HG03571 (cell line): Measurements from ENCODE around the gene SAP30L.

Experiments
- ATAC-seq: cut with Tn5 transposase; IDR thresholded peaks from one replicate; pipeline ENCODE4 v1.9.1; 2021; ENCODE audit not compliant: unreplicated experiment

SAP30L gene

GRCh38 chr5:154479944-154480750, 34.4 kb downstream of the SAP30L start:
- no peak for ATAC-seq

DNA sequence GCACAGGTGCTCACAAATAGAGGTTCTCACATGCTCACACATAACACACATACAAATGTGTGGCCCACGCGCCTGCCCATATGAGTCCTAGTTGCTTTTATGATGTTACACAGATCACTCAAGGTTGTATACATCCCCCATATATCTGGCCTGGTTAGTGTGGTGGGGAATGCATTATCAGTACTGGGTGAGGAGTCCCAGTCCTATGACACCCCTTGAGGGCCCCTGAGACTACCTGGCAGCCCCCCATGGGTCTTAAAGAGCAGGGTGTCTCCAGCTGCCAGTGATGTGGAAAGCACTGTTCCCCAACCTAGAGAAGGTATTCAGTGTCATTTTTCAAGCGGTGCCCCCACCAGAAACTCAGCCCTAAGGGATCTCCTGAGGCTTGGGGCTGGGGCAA, 35.0 kb downstream of the SAP30L start:
- no peak for ATAC-seq

- no peak for ATAC-seq
Observed at GRCh38 chr5:154481584-154482381, 36.0 kb downstream of the SAP30L start.

DNA sequence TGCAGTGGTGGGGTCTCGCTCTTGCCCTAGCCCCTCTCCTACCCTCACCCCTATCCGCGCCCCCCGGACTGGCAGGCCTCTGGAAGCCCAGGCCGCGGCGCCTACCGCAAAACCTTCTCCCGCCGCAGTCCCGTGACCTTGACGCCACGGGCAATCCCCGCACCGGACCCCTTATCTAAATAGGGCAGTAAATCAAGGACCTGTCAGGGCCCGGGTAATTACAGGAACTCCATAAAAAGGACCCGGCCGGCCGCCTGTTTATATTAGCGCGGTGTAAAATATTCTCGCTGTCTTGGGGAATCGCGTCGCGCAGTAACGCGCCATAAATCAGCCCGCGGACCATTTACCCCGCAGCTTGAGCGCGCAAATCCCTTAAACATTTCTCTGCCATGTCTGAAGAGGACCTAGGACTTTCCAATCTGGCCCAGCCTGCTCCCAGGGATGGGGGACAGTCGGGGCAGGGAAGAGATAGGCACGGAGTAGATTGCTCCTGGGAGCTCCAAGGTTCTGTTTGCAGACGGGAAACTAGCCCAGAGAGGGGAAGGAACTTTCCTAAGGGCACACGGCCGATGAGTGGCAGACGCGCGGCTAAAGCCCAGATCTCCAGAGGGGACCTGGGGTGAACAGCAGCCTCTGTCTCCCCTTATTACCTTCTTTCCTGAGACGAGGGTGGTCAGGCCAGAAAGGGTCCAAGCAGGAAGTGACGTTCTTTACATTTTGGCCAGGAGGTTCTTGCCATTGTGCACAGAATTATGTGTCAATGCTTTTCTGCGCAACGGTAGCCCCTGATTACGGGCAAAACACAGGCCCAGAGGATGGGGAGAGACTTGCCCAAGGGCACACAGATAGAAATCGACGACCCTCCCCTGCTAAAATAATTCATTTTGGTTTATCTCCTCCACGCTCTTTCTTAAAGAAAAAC, 37.0 kb downstream of the SAP30L start:
- no peak for ATAC-seq

- ATAC-seq: no peak
Observed at GRCh38 chr5:154483654-154484392, 38.0 kb downstream of the SAP30L start.

DNA sequence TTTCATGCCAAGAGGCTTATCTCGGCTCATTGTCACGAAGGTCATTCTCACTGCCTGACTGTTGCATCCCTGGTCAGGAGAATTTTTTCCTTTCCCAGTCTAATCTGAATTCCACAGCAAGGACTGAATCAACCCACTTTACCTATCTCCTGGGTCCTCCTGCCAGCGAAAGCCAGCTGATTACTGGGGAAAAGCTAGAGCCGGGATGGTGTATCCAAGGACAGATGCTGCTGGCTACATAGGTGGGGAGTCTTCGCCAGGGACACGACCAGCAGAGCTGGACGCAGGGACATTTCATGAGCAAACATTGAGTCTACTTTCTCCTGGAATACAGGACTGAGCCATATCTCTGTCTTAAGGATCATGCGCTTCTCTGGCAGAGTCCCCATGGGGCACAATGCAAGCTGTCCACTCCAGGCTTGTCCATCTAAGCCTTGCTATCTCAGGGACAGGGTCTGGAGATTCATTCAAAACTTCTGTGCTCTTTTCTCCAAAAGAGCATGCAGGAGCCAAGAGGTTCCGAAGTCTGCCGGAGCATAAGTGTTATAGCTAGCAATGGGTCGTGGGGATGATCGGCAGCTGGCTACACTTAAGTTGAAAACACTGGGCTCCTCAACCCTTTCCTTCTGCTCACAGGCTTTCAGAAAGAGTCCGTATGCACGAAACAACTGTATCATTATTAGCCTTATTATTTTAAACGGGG, 38.7 kb downstream of the SAP30L start:
- ATAC-seq: no peak

GRCh38 chr5:154485096-154485491, 39.3 kb downstream of the SAP30L start:
- ATAC-seq: no peak

DNA sequence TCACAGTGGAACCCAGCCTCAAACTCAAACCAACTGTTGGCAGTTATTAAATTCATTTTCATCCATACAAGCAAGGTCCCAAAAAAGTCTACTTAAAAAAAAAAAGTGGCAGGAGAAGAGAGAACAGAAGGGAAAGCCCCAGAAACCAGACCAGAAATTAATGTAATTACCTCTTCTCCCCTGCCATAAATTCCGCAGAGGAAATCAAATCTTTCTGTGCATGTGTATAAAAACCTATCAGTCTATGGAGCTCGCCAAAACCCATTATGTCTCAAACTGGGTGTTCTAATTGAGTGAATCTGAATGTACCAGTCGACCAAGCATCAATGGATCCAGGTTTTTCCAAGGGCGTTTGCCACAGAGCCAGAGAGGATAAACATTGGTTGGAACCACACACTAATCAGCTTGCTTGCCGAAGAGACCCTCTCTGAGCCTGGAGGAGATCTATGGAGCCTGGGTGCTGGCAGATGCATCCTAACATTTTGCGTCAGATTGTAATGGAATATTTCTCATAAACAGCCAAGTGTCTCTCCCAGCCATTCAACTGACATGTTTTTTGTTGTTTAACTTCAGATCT, 40.1 kb downstream of the SAP30L start:
- no peak for ATAC-seq

DNA sequence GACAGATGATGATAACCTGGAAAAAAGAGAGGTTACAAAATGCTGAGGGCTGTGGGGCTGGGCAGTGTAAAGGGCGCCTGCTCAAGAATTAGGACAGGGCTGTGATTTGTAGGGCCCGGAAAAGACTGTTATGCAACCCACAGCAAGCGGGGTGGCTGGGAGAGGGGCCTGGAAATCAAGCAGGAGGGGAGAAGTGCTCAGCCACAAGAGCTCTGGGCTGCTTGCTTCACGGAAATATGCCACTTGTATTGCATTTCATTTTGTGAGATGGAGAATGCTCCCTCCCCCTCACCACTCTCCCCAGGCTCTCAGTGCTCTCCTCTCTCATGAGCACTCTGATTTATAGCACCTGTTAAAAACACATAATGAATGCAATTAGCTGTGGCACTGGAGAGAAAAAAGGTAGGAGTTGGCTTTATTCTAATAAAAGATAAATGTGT, 40.6 kb downstream of the SAP30L start:
- no peak for ATAC-seq

- ATAC-seq: peak; percentile 86
Observed at GRCh38 chr5:154487541-154487940, 41.7 kb downstream of the SAP30L start.

DNA sequence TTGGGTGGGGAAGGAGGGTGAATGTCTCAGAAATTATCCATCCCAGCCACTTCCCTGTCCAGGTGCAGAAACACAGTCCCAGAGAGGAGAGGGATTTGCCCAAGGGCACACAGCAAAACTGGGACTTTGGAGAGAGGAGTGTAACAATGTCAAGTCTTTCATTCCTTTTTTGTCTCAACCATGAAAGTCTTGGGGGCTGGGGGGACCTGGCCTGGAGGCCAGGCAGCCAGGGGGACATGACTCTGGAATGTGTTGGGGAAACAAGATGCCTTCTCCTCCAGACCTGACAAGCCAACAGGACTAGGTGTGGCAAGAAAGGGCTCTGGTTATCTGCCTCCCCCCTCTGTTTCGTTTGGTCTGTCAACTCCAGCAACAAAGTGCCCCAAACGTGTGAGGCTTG, 46.1 kb downstream of the SAP30L start:
- no peak for ATAC-seq

DNA sequence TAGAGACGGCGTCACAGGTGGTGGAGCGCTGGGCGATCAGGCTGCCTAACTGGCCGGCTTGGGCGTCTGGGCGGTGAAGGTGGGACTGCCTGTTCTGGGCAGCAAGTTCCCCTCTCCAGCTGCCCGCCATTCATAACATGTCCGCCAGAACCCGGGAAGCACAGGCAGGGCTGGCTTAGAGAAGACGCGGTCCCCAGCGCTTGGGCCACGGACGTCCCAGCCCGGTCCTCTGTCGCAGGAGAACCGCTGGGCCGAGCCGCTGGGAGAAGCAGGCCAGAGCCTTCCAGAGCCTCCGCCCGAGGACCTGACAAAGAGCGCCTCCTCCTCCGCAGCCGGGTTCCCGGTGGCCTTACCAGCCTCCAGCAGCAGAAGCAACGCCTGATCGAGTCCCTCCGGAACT, 47.5 kb downstream of the SAP30L start:
- ATAC-seq: no peak

GRCh38 chr5:154494036-154494435, 48.2 kb downstream of the SAP30L start:
- no peak for ATAC-seq

- no peak for ATAC-seq
Observed at GRCh38 chr5:154498591-154498990, 52.8 kb downstream of the SAP30L start.

GRCh38 chr5:154498994-154499393, 53.2 kb downstream of the SAP30L start:
- ATAC-seq: no peak

GRCh38 chr5:154501566-154501965, 55.8 kb downstream of the SAP30L start:
- no peak for ATAC-seq

- no peak for ATAC-seq
Observed at GRCh38 chr5:154502180-154502579, 56.4 kb downstream of the SAP30L start.

DNA sequence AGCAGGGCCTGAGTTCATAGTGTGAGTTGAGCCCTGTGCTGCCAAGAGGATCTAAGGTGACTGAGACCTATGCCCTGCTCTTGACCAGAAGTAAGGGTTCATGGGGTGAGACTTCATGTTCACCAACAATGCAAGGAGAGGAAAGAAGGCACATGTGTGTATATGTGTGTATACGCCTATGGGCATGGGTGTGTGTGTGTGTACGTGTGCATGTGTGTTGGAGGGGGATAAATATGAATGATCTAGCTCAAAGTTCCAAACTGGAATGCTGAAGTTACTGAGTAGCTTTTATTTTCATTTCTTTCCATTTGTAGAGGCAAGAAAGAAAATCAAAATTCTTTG, 57.9 kb downstream of the SAP30L start:
- ATAC-seq: no peak

- ATAC-seq: no peak
Observed at GRCh38 chr5:154505567-154505966, 59.8 kb downstream of the SAP30L start.
